COLO829 (cell line): ENCODE results near the gene CLIC5.

ENCODE experiments used
- DNase-seq: peaks from one replicate; pipeline ENCODE4 v3.0.0; 2012; ENCODE audit warnings: low spot score

Gene CLIC5

GRCh38 chr6:46015119-46015968 lies at the start of gene CLIC5:
TSS of gene CLIC5 (minus strand) at chr6:46015860. CDS start at chr6:46015542, 318 bp downstream.
- DNase-seq, result no peak

- no peak for DNase-seq
These were observed 47.3 kb upstream of the CLIC5 start for GRCh38 chr6:46062991-46063390.

GRCh38 chr6:46062312-46062711 lies 46.7 kb upstream of the CLIC5 start:
- DNase-seq, result no peak

GRCh38 chr6:46061497-46061896 lies 45.8 kb upstream of the CLIC5 start:
- DNase-seq, result no peak

- DNase-seq, result no peak
These were observed 43.9 kb upstream of the CLIC5 start for GRCh38 chr6:46059608-46060007.

GRCh38 chr6:46058951-46059350 lies 43.3 kb upstream of the CLIC5 start:
- no peak for DNase-seq

- DNase-seq, result no peak
These were observed 42.1 kb upstream of the CLIC5 start for GRCh38 chr6:46057792-46058191.

- no peak for DNase-seq
These were observed 41.4 kb upstream of the CLIC5 start for GRCh38 chr6:46056906-46057529.

- DNase-seq, result no peak
These were observed 38.9 kb upstream of the CLIC5 start for GRCh38 chr6:46054516-46054915.

GRCh38 chr6:46053039-46053933 lies 37.6 kb upstream of the CLIC5 start:
- no peak for DNase-seq

GRCh38 chr6:46052479-46052878 lies 36.8 kb upstream of the CLIC5 start:
- no peak for DNase-seq

GRCh38 chr6:46051962-46052361 lies 36.3 kb upstream of the CLIC5 start:
- no peak for DNase-seq

- DNase-seq, result no peak
These were observed 35.3 kb upstream of the CLIC5 start for GRCh38 chr6:46050845-46051405.

GRCh38 chr6:46048646-46049297 lies 33.1 kb upstream of the CLIC5 start:
- no peak for DNase-seq

- no peak for DNase-seq
These were observed 31.0 kb upstream of the CLIC5 start for GRCh38 chr6:46046558-46047174.

- DNase-seq, result peak; percentile 81
These were observed 29.4 kb upstream of the CLIC5 start for GRCh38 chr6:46044881-46045617.

GRCh38 chr6:46042355-46042999 lies 26.8 kb upstream of the CLIC5 start:
- DNase-seq, result peak; percentile 53

GRCh38 chr6:46040288-46040687 lies 24.6 kb upstream of the CLIC5 start:
- no peak for DNase-seq

- DNase-seq, result no peak
These were observed 24.0 kb upstream of the CLIC5 start for GRCh38 chr6:46039646-46040045.

GRCh38 chr6:46036911-46037310 lies 21.3 kb upstream of the CLIC5 start:
- DNase-seq, result no peak
